Measurements from ENCODE around the gene RNF121. TPM values are rescaled to one million over a fixed set of nuclear protein-coding genes. Genes with fewer than 3 reads are reported as not detected.

Gene RNF121
- 53.9 TPM for total RNA-seq

DNA sequence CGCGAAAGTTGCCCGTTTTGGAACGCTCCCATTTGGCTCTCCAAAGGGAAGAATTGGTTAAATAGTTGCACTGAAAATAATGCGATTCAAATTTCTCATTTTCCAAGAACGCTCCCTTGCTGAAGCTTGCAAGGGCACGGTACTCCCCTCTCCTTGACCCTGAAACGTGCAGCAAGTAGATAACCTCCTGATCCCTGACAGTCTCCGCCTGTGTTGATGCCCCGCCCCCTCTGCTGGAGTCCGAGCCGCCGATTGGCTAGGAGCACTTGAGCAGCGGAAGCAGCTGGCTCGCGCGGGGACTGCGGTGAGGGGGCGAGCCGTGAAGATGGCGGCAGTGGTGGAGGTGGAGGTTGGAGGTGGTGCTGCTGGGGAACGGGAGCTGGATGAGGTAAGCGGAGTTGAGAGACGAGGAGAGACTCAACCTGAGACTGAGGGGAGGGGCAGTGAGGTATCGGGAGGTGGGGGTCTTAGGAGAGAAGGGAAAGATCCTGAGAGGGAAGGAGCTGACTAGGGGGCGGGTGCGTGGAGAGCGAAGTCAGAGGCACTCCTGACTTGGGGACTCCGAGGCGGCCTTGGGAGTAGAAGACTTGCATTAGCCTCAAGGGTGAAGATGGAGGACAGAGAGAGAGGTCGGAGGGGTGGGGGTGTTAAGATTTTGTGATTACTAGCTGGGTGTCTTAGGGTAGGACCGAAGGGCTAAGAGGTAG is at the start of gene RNF121:
TSS of gene RNF121 (plus strand) at position 310 of the 707 bp plus-strand sequence. CDS start at position 326, 16 bp downstream.

DNA sequence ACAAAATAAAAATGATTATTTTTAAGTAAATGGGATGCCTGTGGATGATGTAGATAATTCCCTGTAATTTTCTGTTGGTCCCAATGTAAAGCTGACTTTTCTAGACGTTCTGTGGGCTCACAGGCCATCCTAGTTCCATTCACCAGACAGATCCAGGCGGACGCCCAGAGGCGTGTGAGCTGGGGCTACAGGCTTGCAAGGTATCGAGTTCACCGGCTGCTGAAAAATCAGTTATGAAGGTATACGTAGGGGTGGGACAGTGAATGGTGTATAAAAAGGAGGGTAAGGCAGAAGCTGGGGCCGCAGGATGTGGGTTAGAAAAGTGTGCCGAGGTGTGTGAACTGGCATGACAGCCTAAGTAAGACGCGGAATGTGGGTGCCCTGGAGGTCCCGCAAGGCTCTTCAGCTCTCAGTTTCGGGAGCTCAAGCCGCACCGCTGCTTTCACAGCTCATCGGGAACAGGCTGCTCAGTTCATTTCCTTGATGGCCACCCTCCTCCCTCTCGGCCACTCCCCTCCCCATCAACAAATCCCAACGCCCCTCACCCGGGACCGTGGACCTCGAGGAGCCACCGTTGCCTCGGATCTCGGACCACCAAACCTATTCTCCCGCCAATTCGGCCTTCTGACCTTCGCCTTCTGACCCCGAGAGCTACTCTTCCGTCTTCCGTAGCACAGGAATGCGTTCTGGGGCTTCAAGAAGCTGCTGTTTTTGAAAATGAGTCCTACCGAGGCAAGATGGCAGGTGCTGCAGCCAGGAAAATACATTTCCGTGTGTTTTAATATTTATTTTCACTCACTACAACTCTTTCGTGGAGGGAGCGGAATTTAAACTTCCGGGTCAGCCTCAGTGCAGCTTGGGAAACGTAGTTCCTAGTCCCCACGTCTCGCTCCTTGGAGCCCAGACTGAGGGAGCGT is 768 bp upstream of the RNF121 start, which contains the start of gene XNDC1N:
TSS of gene XNDC1N (minus strand) at position 775 of the 917 bp plus-strand sequence. CDS start 5,241 bp downstream, outside the sequence.

DNA sequence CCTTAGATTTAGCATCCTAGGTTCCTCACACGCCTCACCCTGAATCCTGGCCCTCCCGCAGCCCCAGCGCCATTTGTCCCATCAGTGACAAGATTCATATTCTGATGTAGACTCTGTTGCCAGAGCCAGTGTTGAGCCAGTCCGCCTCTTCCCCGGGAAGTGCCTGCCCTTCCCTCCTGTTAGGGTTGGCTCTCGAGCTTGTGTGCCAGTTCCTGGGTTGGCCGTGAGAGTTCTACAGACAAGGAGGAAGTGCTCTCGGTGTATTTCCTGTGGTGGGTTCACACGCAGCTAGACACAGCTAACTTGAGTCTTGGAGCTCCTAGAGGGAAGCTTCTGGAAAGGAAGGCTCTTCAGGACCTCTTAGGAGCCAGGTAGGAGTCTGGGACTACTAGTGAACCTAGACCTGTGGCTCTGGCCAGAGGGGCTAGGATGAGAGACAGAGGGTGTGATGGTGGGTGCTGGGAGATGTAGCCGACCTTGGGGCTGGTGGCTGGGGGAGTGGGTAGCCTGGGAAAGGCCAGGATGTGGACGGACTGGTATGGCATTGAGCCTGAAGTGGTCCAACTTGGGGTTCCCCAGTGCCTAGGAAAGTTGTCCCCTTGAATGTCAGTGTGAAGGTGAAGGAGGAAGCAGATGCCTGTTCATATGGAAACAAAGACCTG is 69.9 kb downstream of the RNF121 start, which contains the start of gene IL18BP:
TSS of gene IL18BP (plus strand) at position 261 of the 662 bp plus-strand sequence. CDS start 1,076 bp downstream, outside the sequence.

Other genes starting within 250 kb of the RNF121 start
- gene DEFB108B, start 95.8 kb upstream of the RNF121 start, total RNA-seq = not detected
- gene DEFB131B, start 50.6 kb upstream of the RNF121 start, total RNA-seq = not detected
- 9.2 TPM for gene XNDC1N, start 452 bp upstream of the RNF121 start, total RNA-seq
- 8.2 TPM for gene IL18BP, start 69.9 kb downstream of the RNF121 start, total RNA-seq
- 292 TPM for gene NUMA1, start 151.5 kb downstream of the RNF121 start, total RNA-seq
- gene LRRC51, start 151.8 kb downstream of the RNF121 start, total RNA-seq = 11.3 TPM
- 51.8 TPM for gene LAMTOR1, start 174.3 kb downstream of the RNF121 start, total RNA-seq
- not detected for gene TOMT, start 176.9 kb downstream of the RNF121 start, total RNA-seq
- 16.5 TPM for gene ANAPC15, start 183.6 kb downstream of the RNF121 start, total RNA-seq
- not detected for gene FOLR3, start 206.7 kb downstream of the RNF121 start, total RNA-seq